ENCODE results near the gene MROH2B.

MROH2B gene

DNA sequence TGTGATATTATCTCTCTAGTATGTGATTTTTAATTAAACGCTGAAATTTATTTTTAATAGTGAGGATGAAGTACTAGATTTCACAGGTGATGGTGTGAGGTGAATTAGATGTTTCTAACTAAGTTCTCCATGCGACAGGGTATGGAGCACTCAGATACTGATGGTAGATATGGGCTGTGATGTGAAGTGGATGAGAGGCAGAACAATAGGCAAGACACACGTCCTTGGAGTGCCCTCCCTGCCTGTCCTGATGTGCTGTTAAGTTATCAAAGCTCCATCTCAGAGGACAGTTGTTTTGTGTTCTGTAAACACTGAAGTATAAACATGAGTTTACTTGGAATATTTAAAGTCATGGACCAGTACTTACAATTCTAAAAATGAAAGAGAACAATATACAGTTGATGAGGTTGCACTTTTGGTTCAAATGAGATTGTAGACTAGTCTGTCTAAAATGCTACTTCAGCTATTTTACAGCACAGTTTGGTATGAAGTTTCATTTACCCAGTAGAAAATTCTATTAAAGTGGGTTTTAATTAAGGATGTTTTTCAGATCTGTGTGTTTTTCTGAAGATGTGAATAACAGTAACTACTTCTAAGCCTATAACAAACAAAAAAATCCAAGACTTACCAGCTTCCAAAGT lies 97.7 kb downstream of the MROH2B start:
- 72% methylated on average over 2 of the region's 3 CpGs for WGBS (ENCODE audit: insufficient coverage)
- H3K4me3 ChIP-seq (ENCODE audit: control insufficient read depth in 1 of 7, extremely low read depth in 1 of 7, insufficient read depth in 4 of 7, low read depth in 2 of 7, low read length in 6 of 7), result no peak overlapping the region
- no peaks in the 10 kb centered on the region for H3K4me1 ChIP-seq (ENCODE audit: control extremely low read depth in 1 of 4, control insufficient read depth in 4 of 4, insufficient read depth in 4 of 4, low read length in 3 of 4)
- ChIA-PET POLR2A (no interaction called here), CTCF (no interaction called here)
- H3K27me3 ChIP-seq (replicated peaks in 2 of 5; ENCODE audit: control insufficient read depth in 4 of 5, insufficient read depth in 5 of 5, low read length in 4 of 5), result no peaks in the 10 kb centered on the region
- H3K36me3 ChIP-seq (ENCODE audit: control insufficient read depth in 4 of 4, insufficient read depth in 4 of 4, low read length in 3 of 4), result no peaks in the 10 kb centered on the region
- no peak for DNase-seq
- no peaks in the 10 kb centered on the region for H3K9me3 ChIP-seq (ENCODE audit: control extremely low read depth in 1 of 5, control insufficient read depth in 4 of 5, insufficient read depth in 2 of 5, low read depth in 1 of 5, low read length in 4 of 5)
- H3K27ac ChIP-seq (ENCODE audit: insufficient read depth in 1 of 2, low read depth in 1 of 2, low read length in 2 of 2, poor library complexity in 1 of 2, severe bottlenecking in 2 of 2), result no peak overlapping the region

DNA sequence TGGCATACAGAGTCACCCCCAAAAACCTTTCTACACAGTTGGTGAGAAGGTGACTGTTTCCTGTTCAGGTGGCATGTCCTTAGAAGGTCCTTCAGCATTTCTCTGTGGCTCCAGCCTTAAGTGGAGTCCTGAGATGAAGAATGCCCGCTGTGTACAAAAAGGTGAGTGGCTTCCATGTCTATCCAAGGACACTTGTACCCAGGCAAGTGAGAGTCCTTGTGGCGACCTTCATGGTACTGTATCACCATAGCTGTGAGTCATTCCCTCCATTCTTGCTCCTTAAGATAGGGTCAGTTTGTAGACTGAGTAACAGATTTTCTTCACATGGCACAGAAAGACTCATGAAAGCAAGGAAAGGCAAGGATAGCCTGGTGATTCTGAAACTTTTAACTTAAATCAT lies 98.7 kb downstream of the MROH2B start:
- POLR2A ChIA-PET, result no interaction called here
- no peaks in the 10 kb centered on the region for H3K27me3 ChIP-seq (replicated peaks in 2 of 5; ENCODE audit: control insufficient read depth in 4 of 5, insufficient read depth in 5 of 5, low read length in 4 of 5)

DNA sequence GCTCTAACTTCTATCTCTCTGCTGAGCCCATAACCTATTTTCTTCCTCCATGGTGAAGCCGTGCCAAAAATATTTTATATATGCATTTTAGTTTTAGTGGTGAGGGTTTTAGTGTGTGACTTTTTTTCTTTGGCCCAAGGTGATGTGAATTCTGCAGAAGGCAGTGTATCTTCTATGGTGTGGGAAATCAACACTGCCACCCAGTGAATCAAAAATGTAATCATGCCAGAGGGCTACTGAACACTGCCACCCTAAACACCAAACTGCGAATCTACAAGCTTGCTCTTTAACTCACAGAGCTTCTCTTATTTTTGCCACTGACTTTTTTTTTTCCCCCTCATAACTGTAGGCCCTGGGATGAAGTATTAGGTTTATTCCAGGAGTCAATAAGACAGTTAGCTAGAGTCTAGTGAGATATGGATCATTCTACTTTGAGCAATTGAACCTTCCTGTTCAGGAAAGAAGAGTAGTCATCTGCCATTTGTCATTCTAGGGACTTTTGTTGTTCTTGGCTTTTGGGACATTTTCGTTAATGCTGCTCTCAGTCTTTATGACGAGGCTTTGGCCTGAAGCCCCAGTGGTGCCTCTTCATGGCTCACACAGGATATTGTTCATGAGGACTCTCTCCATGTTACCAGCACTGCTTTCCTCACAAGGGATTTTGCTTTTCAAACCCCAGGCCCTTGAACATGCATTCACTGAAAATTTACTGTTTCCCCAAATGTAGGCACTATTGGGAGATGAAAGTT lies 108.8 kb downstream of the MROH2B start:
- no peaks in the 10 kb centered on the region for H3K27me3 ChIP-seq (replicated peaks in 2 of 5; ENCODE audit: control insufficient read depth in 4 of 5, insufficient read depth in 5 of 5, low read length in 4 of 5)
- CTCF ChIA-PET, result no interaction called here
- H3K27ac ChIP-seq (ENCODE audit: insufficient read depth in 1 of 2, low read depth in 1 of 2, low read length in 2 of 2, poor library complexity in 1 of 2, severe bottlenecking in 2 of 2), result no peak overlapping the region
- H3K4me1 ChIP-seq (ENCODE audit: control extremely low read depth in 1 of 4, control insufficient read depth in 4 of 4, insufficient read depth in 4 of 4, low read length in 3 of 4), result no peaks in the 10 kb centered on the region
- no peak overlapping the region for H3K4me3 ChIP-seq (ENCODE audit: control insufficient read depth in 1 of 7, extremely low read depth in 1 of 7, insufficient read depth in 4 of 7, low read depth in 2 of 7, low read length in 6 of 7)
- H3K9me3 ChIP-seq (ENCODE audit: control extremely low read depth in 1 of 5, control insufficient read depth in 4 of 5, insufficient read depth in 2 of 5, low read depth in 1 of 5, low read length in 4 of 5), result peaks cover 0 to 5% (median 0%) of the 10 kb centered on the region in 5 experiments
- POLR2A ChIA-PET, result no interaction called here
- 86% methylated on average over 3 of the region's 4 CpGs for WGBS (ENCODE audit: insufficient coverage)
- H3K36me3 ChIP-seq (ENCODE audit: control insufficient read depth in 4 of 4, insufficient read depth in 4 of 4, low read length in 3 of 4), result no peaks in the 10 kb centered on the region
- no peak for DNase-seq

More for the DNA sequence above, 98.7 kb downstream of the MROH2B start:
- H3K4me1 ChIP-seq (ENCODE audit: control extremely low read depth in 1 of 4, control insufficient read depth in 4 of 4, insufficient read depth in 4 of 4, low read length in 3 of 4), result no peaks in the 10 kb centered on the region
- H3K4me3 ChIP-seq (ENCODE audit: control insufficient read depth in 1 of 7, extremely low read depth in 1 of 7, insufficient read depth in 4 of 7, low read depth in 2 of 7, low read length in 6 of 7), result no peak overlapping the region
- WGBS (ENCODE audit: insufficient coverage), result 96% methylated on average over 2 of the region's 2 CpGs
- DNase-seq, result no peak
- H3K9me3 ChIP-seq (ENCODE audit: control extremely low read depth in 1 of 5, control insufficient read depth in 4 of 5, insufficient read depth in 2 of 5, low read depth in 1 of 5, low read length in 4 of 5), result no peaks in the 10 kb centered on the region
- no peaks in the 10 kb centered on the region for H3K36me3 ChIP-seq (ENCODE audit: control insufficient read depth in 4 of 4, insufficient read depth in 4 of 4, low read length in 3 of 4)
- CTCF ChIA-PET, result no interaction called here
- no peak overlapping the region for H3K27ac ChIP-seq (ENCODE audit: insufficient read depth in 1 of 2, low read depth in 1 of 2, low read length in 2 of 2, poor library complexity in 1 of 2, severe bottlenecking in 2 of 2)

DNA sequence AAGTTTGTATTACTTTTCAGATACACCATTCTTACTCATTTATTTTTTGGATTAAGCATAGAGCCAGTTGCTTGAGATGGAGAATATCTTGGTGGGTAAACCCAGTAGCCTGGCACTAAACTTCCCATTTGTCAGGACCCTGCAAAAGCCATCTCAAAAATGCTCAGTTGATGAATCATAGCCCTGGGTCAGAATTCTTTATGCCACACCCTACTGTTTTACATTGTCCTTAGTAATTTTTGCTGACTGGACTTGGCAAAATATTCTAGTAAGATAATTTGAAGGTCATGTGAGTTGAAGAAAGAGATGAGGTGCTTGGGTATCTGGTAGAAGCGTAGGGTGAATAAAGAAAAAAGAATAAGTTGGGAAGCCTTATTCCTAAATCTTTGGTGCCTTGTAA lies 111.1 kb downstream of the MROH2B start:
- no peak for DNase-seq
- Histone ChIP-seq H3K4me1 (ENCODE audit: control extremely low read depth in 1 of 4, control insufficient read depth in 4 of 4, insufficient read depth in 4 of 4, low read length in 3 of 4) (no peaks in the 10 kb centered on the region), H3K9me3 (ENCODE audit: control extremely low read depth in 1 of 5, control insufficient read depth in 4 of 5, insufficient read depth in 2 of 5, low read depth in 1 of 5, low read length in 4 of 5) (peaks cover 0 to 5% (median 0%) of the 10 kb centered on the region in 5 experiments), H3K36me3 (ENCODE audit: control insufficient read depth in 4 of 4, insufficient read depth in 4 of 4, low read length in 3 of 4) (no peaks in the 10 kb centered on the region), H3K27me3 (replicated peaks in 2 of 5; ENCODE audit: control insufficient read depth in 4 of 5, insufficient read depth in 5 of 5, low read length in 4 of 5) (no peaks in the 10 kb centered on the region), H3K4me3 (ENCODE audit: control insufficient read depth in 1 of 7, extremely low read depth in 1 of 7, insufficient read depth in 4 of 7, low read depth in 2 of 7, low read length in 6 of 7) (no peak overlapping the region), H3K27ac (ENCODE audit: insufficient read depth in 1 of 2, low read depth in 1 of 2, low read length in 2 of 2, poor library complexity in 1 of 2, severe bottlenecking in 2 of 2) (no peak overlapping the region)
- ChIA-PET POLR2A (no interaction called here), CTCF (no interaction called here)
- 94% methylated on average over 1 of the region's 1 CpG for WGBS (ENCODE audit: insufficient coverage)

DNA sequence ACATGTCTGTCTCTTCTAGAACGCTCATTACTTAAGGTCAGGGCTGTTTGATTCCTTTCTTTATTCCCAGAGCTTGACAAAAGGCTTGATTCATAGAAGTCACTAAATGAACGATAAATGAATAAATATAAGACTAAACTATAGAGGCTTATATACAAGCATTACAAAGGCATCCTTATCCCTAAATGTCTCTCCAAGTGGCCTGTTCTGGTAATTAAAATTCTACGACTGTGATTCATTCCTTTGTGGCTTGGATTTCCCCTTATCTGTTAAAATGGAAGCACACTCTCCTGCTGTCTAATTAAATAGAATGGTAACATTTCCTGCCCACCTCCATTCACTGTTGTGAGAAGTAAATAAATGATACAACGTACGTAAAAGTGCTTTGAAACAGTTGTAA lies 112.3 kb downstream of the MROH2B start:
- Histone ChIP-seq H3K4me1 (ENCODE audit: control extremely low read depth in 1 of 4, control insufficient read depth in 4 of 4, insufficient read depth in 4 of 4, low read length in 3 of 4) (no peaks in the 10 kb centered on the region), H3K9me3 (ENCODE audit: control extremely low read depth in 1 of 5, control insufficient read depth in 4 of 5, insufficient read depth in 2 of 5, low read depth in 1 of 5, low read length in 4 of 5) (peaks cover 0 to 5% (median 0%) of the 10 kb centered on the region in 5 experiments), H3K4me3 (ENCODE audit: control insufficient read depth in 1 of 7, extremely low read depth in 1 of 7, insufficient read depth in 4 of 7, low read depth in 2 of 7, low read length in 6 of 7) (no peak overlapping the region), H3K36me3 (ENCODE audit: control insufficient read depth in 4 of 4, insufficient read depth in 4 of 4, low read length in 3 of 4) (no peaks in the 10 kb centered on the region), H3K27ac (ENCODE audit: insufficient read depth in 1 of 2, low read depth in 1 of 2, low read length in 2 of 2, poor library complexity in 1 of 2, severe bottlenecking in 2 of 2) (no peak overlapping the region), H3K27me3 (replicated peaks in 2 of 5; ENCODE audit: control insufficient read depth in 4 of 5, insufficient read depth in 5 of 5, low read length in 4 of 5) (no peaks in the 10 kb centered on the region)
- ChIA-PET CTCF (no interaction called here), POLR2A (interaction anchor here (0.6 kb wide), 1 partner anchor 65 kb away, joined by 3 read pairs; no protein-coding TSS in a partner anchor)
- no peak for DNase-seq
- no CpG with 5 or more reads among the region's 5 CpGs for WGBS (ENCODE audit: insufficient coverage)

DNA sequence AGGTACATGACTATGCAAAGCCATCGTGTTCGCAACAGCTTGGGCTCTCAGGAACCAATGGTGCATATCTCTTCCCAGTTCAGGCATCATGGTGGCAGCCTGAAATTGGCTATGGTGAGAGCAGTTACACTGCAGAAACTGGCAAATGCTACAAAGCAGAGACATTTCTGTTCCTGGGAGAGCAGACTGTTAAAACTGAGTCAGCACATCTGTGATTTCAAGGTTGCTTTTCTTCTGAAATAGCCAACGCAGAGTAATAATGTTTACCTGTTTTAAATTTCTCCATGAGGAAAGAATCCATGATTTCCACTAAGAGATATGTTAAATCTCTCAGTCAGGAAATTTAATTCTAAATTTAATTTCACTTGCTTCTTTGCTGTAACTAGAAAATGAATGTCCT lies 114.1 kb downstream of the MROH2B start:
- H3K27ac ChIP-seq (ENCODE audit: insufficient read depth in 1 of 2, low read depth in 1 of 2, low read length in 2 of 2, poor library complexity in 1 of 2, severe bottlenecking in 2 of 2), result no peak overlapping the region
- 89% methylated on average over 2 of the region's 3 CpGs for WGBS (ENCODE audit: insufficient coverage)
- no peak overlapping the region for H3K4me3 ChIP-seq (ENCODE audit: control insufficient read depth in 1 of 7, extremely low read depth in 1 of 7, insufficient read depth in 4 of 7, low read depth in 2 of 7, low read length in 6 of 7)
- CTCF ChIA-PET, result no interaction called here
- H3K4me1 ChIP-seq (ENCODE audit: control extremely low read depth in 1 of 4, control insufficient read depth in 4 of 4, insufficient read depth in 4 of 4, low read length in 3 of 4), result no peaks in the 10 kb centered on the region
- peaks cover 0 to 5% (median 0%) of the 10 kb centered on the region in 5 experiments for H3K9me3 ChIP-seq (ENCODE audit: control extremely low read depth in 1 of 5, control insufficient read depth in 4 of 5, insufficient read depth in 2 of 5, low read depth in 1 of 5, low read length in 4 of 5)
- H3K36me3 ChIP-seq (ENCODE audit: control insufficient read depth in 4 of 4, insufficient read depth in 4 of 4, low read length in 3 of 4), result no peaks in the 10 kb centered on the region
- no peaks in the 10 kb centered on the region for H3K27me3 ChIP-seq (replicated peaks in 2 of 5; ENCODE audit: control insufficient read depth in 4 of 5, insufficient read depth in 5 of 5, low read length in 4 of 5)
- POLR2A ChIA-PET, result no interaction called here
- DNase-seq, result no peak

DNA sequence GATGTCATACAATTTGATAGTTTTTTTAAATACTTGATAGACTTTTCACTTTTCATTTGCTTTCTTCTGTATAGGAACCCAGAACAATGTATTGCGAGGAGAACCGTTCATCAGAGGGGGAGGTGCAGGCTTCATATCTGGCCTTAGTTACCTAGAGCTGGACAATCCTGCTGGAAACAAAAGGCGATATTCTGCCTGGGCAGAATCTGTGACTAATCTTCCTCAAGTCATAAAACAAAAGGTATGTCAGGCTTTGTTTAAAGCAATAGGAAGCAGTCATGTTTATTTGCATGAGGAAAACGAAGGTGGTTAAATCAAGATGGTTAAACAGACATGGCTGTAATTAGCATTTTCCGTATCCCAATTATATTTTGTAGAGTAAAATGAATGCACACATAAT lies 115.8 kb downstream of the MROH2B start:
- Histone ChIP-seq H3K9me3 (ENCODE audit: control extremely low read depth in 1 of 5, control insufficient read depth in 4 of 5, insufficient read depth in 2 of 5, low read depth in 1 of 5, low read length in 4 of 5) (peaks cover 0 to 5% (median 0%) of the 10 kb centered on the region in 5 experiments), H3K27me3 (replicated peaks in 2 of 5; ENCODE audit: control insufficient read depth in 4 of 5, insufficient read depth in 5 of 5, low read length in 4 of 5) (no peaks in the 10 kb centered on the region), H3K27ac (ENCODE audit: insufficient read depth in 1 of 2, low read depth in 1 of 2, low read length in 2 of 2, poor library complexity in 1 of 2, severe bottlenecking in 2 of 2) (no peak overlapping the region), H3K36me3 (ENCODE audit: control insufficient read depth in 4 of 4, insufficient read depth in 4 of 4, low read length in 3 of 4) (no peaks in the 10 kb centered on the region), H3K4me3 (ENCODE audit: control insufficient read depth in 1 of 7, extremely low read depth in 1 of 7, insufficient read depth in 4 of 7, low read depth in 2 of 7, low read length in 6 of 7) (no peak overlapping the region), H3K4me1 (ENCODE audit: control extremely low read depth in 1 of 4, control insufficient read depth in 4 of 4, insufficient read depth in 4 of 4, low read length in 3 of 4) (no peaks in the 10 kb centered on the region)
- WGBS (ENCODE audit: insufficient coverage), result 83% methylated on average over 2 of the region's 5 CpGs
- no peak for DNase-seq
- ChIA-PET POLR2A (no interaction called here), CTCF (no interaction called here)
